NK-92 (cell line): ENCODE data around the gene EXOSC7.
"Not testable (repeated sequence)": the region's sequence is repeated elsewhere in the genome, so short reads cannot be mapped to it uniquely, and the experiment has no call there.

ENCODE experiments used
- DNase-seq: peaks from one replicate; lab custom pipeline; 2025; ENCODE audit not compliant: unreplicated experiment; lab: John Stamatoyannopoulos, UW

EXOSC7 gene

GRCh38 chr3:44961888-44962287 is 14.2 kb upstream of the EXOSC7 start:
- no peak for DNase-seq

- no peak for DNase-seq
Observed at GRCh38 chr3:44962621-44963393, 13.2 kb upstream of the EXOSC7 start.

GRCh38 chr3:44963571-44964325 is 12.3 kb upstream of the EXOSC7 start:
- no peak for DNase-seq

GRCh38 chr3:44965165-44965564 is 10.9 kb upstream of the EXOSC7 start:
- no peak for DNase-seq

GRCh38 chr3:44966795-44967278 is 9.2 kb upstream of the EXOSC7 start:
- DNase-seq = no peak

- no peak for DNase-seq
Observed at GRCh38 chr3:44968447-44968858, 7.6 kb upstream of the EXOSC7 start.

GRCh38 chr3:44969154-44969827 is 6.8 kb upstream of the EXOSC7 start:
- no peak for DNase-seq

GRCh38 chr3:44969828-44970179 is 6.2 kb upstream of the EXOSC7 start:
- DNase-seq = no peak

GRCh38 chr3:44970926-44971490 is 5.0 kb upstream of the EXOSC7 start:
- no peak for DNase-seq

- no peak for DNase-seq
Observed at GRCh38 chr3:44974416-44974815, 1.6 kb upstream of the EXOSC7 start.

GRCh38 chr3:44981220-44981619 is 5.2 kb downstream of the EXOSC7 start:
- no peak for DNase-seq

GRCh38 chr3:44981751-44982150 is 5.7 kb downstream of the EXOSC7 start:
- DNase-seq = no peak

GRCh38 chr3:44982817-44983216 is 6.8 kb downstream of the EXOSC7 start:
- DNase-seq = no peak

- DNase-seq = no peak
Observed at GRCh38 chr3:44983484-44983941, 7.5 kb downstream of the EXOSC7 start.

- no peak for DNase-seq
Observed at GRCh38 chr3:44984335-44984734, 8.3 kb downstream of the EXOSC7 start.

GRCh38 chr3:44986330-44986729 is 10.3 kb downstream of the EXOSC7 start:
- DNase-seq = not testable (repeated sequence)

- no peak for DNase-seq
Observed at GRCh38 chr3:44987332-44987731, 11.3 kb downstream of the EXOSC7 start.

GRCh38 chr3:44988073-44988472 is 12.0 kb downstream of the EXOSC7 start:
- DNase-seq = no peak

- DNase-seq = no peak
Observed at GRCh38 chr3:44989141-44989540, 13.1 kb downstream of the EXOSC7 start.

- DNase-seq = no peak
Observed at GRCh38 chr3:44989636-44990373, 13.8 kb downstream of the EXOSC7 start.

GRCh38 chr3:44991326-44991725 is 15.3 kb downstream of the EXOSC7 start:
- no peak for DNase-seq
